GM18873 (cell line): ENCODE measurements around the gene MRFAP1L1.
"Not testable (repeated sequence)": the region's sequence is repeated elsewhere in the genome, so short reads cannot be mapped to it uniquely, and the experiment has no call there.

Source experiments
- ATAC-seq: cut with Tn5 transposase; IDR thresholded peaks from one replicate; pipeline ENCODE4 v1.9.1; 2021; ENCODE audit warnings: mild to moderate bottlenecking, moderate library complexity, moderate number of reproducible peaks; ENCODE audit not compliant: unreplicated experiment, low FRiP score

MRFAP1L1 gene

DNA sequence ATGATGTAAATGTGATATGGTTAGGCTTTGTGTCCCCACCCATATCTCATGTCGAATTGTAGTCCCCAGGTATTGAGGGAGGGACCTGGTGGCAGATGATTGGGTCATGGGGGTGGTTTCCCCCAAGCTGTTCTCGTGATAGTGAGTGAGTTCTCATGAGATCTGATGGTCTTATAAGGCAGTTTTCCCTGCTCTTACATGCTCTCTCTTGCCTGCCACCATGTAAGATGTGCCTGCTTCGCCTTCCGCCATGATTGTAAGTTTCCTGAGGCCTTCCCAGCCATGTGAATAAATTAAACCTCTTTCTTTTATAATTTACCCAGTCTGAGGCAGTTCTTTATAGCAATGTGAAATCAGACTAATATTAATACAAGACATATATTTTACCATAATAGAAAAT lies 30.3 kb upstream of the MRFAP1L1 start:
- no peak for ATAC-seq

DNA sequence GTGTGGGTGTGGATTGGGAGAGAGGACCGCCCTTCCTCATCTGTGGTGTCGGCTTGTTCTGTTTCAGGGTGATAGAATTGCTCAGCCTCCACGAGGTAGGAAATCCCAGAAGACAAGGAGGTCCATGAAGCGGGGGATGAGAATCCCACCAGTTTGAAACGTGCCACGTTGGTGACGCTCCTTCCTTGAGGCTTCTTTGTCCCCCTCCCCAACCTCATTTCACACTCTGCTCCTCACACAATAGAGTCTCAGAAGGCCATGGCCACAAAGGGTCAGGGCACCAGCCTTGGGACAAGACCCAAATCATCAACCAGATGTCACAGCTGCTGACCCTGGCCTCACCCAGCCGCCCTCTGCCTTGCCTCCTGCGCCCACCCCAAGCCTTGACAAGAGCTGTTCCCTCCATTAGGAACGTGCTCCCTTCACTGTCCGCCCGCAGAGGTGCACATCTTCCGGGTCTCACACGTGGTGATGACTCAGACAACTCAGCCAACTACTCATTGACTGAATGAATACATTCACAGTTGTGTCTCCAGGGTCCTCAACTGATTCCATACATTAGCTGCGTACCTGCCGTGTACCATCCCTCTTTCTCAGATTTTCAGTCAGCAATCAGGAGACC lies 24.6 kb upstream of the MRFAP1L1 start:
- ATAC-seq, result no peak

DNA sequence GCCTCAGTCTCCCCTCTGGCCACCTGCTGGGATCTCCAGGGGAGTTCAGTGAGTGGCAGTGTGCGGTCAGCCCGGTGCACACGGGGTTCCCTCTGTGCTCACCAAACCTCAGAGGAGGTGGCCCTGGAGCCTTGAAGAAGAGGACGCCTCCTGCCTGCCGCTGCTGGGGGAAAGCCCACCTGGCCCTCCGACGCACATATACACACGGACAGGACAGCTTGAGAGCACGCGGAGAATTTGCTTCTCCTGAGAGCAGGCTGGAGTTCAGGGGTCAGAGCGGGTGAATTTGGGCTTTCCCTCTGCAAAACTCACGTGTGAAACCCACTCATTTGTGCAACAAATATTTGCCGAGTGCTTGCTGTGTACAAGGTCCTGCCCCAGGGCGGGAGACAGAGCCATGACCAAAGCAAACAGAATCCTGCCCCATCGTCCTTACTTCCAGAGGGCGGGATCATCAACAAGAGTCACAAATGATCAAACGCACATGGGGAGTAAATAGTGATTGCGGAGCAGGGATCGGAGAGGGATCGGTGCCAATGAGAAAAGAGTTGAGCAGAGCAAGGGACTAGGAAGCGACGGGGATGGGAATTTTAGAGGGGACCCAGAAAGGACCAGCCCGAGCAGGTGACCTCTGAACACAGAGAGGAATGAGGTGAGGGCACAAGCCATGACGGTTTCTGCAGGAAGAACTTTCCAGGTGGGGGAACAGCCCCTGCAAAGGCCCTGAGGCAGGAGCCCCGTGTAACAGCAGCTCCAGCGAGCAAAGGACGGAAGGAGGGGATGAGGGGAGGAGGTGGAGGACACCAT lies 23.9 kb upstream of the MRFAP1L1 start:
- no peak for ATAC-seq

DNA sequence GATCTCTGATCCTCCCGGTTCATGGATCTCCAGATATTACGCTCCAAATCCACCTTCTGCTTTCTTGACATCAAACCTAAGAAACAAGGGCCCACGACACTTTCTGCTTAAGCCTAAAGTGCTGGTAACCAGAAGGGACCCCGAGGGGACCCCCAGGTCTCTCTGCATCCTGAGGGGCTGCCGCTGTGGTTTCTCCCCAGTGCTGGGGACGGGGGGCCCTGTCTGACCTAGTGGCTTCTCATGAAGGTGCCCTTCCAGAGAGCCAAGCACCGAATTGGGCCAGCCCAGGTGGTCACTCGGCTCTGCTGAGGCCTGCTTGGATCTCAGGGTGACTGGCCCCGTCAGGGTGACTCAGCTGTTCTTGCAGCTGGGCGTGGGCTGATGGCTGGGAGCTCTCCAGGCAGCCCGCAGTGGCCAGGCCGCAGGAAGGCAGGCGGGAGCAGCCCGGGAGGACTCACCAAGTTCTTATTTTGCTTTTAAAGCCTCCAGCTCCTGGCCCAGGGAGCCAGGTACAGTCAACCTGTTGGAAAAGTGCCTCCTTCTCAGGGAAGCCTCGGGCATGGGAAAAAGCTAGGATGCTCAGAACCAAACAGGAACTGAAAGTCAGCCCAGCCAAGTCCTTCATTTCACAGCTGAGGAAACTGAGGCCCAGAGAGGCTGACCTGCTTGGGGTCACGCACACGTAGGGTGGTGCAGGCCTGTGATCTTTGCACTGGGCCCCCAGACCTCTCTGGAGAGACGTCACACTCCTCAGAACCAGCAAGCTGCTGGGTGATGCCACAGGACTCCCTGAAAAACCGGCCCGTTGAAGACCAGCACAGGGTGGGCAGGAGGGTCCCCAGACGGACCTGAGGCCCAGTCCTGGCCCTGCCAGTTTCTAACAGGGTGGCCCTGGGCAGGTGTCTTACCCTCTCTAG lies 23.0 kb upstream of the MRFAP1L1 start:
- ATAC-seq, result no peak

DNA sequence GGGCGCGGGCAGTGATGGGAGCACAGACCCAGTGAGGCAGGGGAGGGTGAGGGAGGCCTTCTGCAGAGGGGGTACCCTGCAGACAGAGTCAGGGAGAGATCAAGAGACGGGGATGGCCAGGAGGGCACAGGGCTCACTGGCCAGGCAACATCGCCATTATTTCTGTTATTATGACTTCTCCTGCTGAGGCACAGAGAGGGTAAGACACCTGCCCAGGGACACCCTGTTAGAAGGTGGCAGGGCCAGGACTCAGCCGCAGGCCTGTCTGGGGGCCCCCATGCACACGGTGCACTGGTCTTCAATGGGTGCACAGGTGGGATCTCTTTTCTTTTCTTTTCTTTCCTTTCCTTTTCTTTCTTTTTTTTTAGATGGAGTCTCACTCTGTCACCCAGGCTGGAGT lies 22.1 kb upstream of the MRFAP1L1 start:
- no peak for ATAC-seq

GRCh38 chr4:6731318-6731675 lies 21.6 kb upstream of the MRFAP1L1 start:
- no peak for ATAC-seq

GRCh38 chr4:6730603-6731317 lies 21.1 kb upstream of the MRFAP1L1 start:
- ATAC-seq, result no peak

GRCh38 chr4:6728320-6729029 lies 18.8 kb upstream of the MRFAP1L1 start:
- no peak for ATAC-seq

GRCh38 chr4:6727943-6728250 lies 18.2 kb upstream of the MRFAP1L1 start:
- no peak for ATAC-seq

- no peak for ATAC-seq
Measured at GRCh38 chr4:6727081-6727942, 17.6 kb upstream of the MRFAP1L1 start.

DNA sequence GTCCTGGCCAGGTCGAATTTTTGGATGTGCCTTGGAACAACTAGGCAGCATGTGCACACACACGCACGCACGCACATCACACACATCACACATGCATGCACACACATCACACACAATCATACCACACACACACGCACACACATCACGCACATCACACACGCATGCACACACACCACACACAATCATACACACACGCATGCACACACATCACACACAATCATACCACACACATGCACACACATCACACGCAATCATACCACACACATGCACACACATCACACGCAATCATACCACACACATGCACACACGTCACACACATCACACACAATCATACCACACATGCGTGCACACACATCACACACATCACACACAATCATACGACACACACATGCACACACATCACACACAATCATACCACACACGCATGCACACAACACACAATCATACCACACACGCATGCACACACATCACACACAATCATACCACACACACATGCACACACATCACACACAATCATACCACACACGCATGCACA lies 15.8 kb upstream of the MRFAP1L1 start:
- ATAC-seq, result not testable (repeated sequence)

DNA sequence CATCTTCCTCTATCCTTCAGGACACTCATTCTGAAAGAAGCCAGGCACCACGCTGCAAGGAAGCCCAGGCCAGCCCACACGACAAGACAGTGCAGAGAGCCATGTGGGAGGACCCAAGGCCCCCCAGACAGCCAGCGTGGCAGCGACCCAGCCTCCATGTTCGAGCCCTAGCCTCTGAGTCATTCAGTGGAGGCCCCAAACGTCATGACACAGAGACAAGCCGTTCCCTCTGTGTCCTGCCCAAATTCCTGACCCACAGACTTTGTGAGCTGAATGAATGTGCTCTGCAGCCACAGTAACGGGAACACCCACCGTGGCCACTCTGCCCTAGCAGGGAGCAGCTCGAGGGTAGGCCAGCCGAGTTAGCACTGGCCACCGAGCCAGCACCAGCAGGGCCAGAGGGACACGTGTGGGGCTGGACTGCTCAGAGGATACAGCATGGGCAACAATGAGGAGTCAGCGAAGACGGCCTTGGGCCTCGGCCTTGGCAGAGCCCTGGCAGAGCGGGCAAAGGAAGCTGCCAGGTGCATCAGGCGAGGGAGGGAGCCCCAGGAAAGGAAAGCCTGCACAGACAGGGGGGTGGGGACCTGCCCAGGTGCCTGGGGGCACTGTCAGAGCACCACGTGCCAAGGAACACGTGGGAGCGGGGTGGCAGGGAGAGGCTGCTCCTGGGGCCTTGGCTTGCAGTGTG lies 14.9 kb upstream of the MRFAP1L1 start:
- ATAC-seq, result no peak

- no peak for ATAC-seq
Measured at GRCh38 chr4:6723851-6724250, 14.2 kb upstream of the MRFAP1L1 start.

- ATAC-seq, result no peak
Measured at GRCh38 chr4:6722891-6723290, 13.2 kb upstream of the MRFAP1L1 start.

DNA sequence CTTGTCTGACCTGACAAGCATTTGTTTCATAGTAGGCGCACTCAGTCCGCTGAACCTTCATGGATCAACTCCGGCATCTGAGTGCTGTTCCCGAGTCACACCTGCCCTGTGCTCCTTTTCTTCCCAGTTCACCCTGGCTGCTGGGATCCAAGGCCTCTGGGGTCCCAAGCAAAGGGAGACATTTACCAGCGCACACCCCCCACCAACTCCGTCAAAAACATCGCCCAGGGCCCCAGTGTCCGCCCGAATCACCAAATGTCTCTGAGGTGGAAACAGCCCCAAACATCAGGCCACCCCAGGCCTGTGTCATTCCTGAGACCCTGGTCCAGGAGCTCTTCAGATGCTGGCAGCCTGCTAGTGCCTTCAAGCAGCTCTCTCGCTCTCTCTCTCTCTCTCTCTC lies 11.5 kb upstream of the MRFAP1L1 start:
- no peak for ATAC-seq

DNA sequence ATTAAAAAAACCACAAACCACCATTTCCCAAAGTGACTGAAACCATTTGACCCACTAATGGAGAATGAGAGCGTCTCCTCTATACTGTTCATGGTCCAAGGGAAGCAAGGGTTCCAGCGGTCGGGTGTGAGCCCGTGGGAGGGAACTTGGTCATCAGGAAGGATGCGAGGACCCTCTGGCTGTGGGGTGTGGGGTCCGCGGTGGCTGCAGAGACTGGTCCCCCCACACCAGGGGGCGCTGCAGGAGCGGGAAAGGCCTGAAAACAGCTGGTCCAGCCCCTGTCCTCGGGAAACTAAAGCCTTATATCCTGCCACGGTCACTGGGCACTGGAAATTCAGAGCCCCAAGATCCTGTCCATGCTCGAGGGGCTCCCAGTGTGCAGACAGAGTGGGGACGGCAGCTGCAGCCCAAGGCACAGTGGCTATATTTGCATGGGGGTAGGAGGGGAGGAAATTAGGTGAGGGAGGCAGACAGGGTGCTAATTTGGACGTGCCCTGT lies 10.6 kb upstream of the MRFAP1L1 start:
- no peak for ATAC-seq

GRCh38 chr4:6719611-6720179 lies 10.0 kb upstream of the MRFAP1L1 start:
- no peak for ATAC-seq
